ENCODE measurements around the gene CHID1.

GRCh38 chr11:889687-890475 lies 20.7 kb downstream of the CHID1 start:
- TF ChIP-seq EP300 (IDR thresholded peaks at IDR 0.05) (no peak), CTCF (IDR thresholded peaks at IDR 0.05) (no peak), POLR2A (IDR thresholded peaks at IDR 0.05) (no peak)
